Stimulated activated CD8-positive, alpha-beta memory T cell treated with anti-CD3 and anti-CD28 coated beads, Interleukin-7, amount 100 ng/mL, for 4 hours (primary cell): ENCODE results near the gene CLK2.
"Not testable (repeated sequence)": the region's sequence is repeated elsewhere in the genome, so short reads cannot be mapped to it uniquely, and the experiment has no call there.

Experiments
- DNase-seq, 2 donors: peaks; one replicate each; pipeline ENCODE4 v3.0.0-alpha.2; 2020; ENCODE audit warnings: low read depth in 2 of 2

CLK2 gene

DNA sequence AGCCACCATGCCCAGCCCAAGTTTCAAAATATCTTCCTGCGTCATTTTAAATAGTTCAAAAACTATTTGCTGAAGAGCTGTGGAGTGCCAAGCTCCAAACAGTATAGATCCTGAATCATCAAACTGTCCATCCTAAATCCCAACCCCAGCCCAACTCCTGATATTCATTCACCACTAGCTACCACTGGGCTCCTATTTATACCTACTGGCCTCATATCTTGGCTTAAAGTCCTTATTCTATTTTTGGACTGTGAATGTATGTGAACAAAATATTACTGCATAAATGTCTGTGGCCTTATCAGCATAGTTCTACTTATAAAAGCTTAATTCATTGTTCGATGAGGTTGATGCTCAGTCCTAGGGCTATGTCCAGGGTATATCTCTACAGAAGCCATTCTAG lies 5.9 kb downstream of the CLK2 start:
- no peak for DNase-seq

DNA sequence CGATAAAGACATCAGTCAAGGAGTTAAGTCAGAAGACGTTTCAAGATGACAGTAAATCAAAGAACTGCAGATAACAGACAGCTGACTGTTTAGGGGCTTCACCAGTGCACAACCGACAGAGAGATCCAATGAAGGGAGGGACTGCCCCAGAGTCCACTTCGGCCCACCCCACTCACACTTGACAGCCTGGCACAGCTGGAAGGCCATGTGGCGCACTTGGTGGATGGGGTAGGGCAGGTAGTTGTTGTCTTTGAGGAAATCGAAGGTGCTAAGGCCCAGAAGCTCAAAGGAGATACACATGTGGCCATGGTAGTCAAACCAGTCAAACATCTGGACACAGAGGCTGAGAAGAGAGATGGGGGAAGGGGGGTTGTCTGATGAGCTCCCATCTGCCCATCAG lies 6.8 kb downstream of the CLK2 start:
- DNase-seq, result no peak

DNA sequence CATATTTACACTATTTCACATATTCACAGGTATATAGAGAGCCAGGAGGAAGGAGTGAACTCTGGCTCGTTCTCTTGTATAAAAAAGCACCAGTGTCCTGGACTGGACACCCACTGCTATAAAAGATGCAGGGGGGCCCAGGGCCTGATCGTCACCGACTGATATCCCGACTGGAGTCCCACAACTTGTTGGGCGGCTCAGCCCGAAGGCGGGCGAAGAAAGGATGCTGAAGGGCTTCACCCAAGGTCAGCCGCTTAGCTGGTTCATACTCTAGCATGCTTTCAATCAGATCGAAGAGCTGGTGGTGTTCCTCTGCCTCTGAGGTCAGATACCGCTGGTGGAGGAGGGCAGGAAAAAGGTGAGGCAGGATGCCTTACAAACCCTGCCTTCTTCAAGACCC lies 10.2 kb downstream of the CLK2 start:
- no peak for DNase-seq

DNA sequence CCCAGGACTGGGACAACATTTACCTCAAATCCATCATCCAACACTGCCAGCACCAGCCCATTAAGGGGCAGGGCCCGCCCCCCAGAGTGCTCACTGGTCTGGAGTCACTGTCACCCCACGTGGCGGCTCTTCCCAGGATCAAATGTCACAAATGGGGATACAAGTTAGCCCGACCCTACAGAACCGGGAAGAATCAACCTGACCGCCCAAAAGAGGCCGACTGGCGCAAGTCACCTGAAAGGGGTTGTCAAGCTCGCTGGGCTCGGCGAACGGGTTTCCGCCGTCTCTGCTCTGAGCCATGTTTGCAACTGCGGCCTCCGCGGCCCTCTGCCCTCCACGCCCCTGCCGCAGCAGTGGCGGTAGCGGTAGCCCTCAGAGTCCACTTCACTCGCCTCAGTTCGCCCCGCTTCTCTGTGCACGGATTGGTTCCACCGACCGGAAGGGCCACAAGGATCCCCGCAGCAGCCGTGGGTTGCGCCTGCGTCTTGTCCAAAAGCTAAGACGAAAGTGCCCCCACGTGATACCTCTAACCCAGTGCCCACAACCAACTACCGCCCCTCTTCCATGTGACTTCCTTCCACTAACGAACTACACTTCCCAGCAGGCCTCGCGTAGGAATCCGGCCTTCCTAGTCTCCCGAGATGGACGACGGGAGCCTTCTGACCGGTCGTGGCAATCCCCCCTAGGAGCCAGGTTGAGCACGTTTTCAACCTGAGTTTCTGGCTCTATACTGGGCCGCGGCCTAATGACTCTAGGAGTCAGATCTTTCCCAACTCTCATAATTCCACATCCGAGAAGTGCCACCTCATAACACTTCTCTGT lies 11.2 kb downstream of the CLK2 start, which contains the start of gene SCAMP3:
SCAMP3 (minus strand) TSS at position 509 of the 822 bp plus-strand sequence; CDS start at position 300, 209 bp downstream.
- DNase-seq, result peak; percentile 82 to 85

DNA sequence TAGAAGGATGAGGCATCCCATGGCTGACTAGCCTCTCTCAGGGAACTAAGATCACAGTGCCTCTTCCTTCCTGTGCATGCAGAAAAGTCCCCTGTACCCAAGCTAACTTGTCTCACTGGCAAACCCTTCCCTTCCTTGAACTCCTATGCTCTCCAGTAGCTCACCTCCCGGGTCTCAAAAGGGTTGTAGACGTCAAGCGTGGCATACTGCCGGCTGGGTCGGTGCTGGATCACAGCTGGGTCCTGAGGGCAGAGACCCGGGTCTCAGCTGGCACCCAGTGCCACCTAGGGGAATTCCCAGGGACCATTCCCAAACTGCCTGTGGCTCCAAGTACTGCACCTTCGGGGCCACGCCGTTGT lies 11.8 kb downstream of the CLK2 start:
- no peak for DNase-seq

DNA sequence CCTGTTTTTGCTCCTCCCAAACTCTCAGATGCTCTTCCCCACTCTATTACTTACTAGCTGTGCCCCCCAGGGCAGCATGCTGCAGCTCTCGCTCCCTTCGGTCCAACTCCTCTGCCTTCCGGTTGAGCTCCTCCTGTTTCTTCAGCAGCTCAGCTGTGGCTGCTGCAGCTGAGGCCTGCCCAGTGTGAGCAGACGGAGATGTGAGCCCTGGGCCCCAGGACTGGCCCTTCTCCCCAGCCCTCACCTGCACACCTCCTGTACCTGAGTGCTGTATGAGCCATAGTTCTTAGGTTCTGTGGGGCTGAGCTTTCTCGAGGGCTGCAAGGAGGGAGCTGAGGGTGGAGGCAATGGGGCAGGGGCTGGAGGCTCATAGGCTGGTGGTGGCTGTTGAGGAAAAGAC lies 13.0 kb downstream of the CLK2 start:
- no peak for DNase-seq

DNA sequence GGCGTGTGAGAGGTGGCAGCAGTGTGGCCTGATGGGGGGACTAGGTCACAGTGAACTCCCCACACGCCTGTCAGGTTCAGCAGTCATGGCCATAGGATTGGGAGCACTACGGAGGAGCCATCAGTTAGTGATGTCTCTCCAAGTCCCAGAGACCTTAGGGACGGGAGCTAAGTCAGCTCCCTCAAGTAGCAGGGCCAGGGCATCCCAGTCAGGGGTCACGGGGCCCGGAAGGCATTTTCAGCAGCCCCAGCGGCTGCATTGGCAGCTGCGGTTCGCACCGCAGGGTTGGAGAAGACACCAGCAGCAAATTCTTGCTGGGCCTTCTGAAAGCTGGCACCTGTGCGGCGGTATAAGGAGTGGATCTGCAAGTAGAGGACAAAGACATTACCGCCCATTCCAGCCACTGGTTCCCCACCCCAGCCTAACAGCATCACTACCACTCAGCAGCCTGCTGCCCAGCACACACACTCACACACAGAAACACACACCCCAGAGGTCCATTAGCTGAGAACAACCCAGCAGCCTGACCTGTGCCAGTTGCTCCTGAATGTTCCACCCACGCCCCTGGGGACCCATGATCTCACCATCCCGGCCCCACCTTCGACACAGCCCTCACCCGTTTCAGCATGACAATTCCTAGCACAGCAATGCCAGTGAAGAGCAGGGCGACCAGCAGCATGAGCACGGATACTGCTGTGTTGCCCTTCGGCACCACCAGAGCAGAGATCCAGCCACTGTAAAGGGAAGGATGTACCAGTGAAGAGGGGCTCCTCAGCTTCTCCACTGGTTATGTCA lies 17.0 kb downstream of the CLK2 start:
- DNase-seq, result no peak

DNA sequence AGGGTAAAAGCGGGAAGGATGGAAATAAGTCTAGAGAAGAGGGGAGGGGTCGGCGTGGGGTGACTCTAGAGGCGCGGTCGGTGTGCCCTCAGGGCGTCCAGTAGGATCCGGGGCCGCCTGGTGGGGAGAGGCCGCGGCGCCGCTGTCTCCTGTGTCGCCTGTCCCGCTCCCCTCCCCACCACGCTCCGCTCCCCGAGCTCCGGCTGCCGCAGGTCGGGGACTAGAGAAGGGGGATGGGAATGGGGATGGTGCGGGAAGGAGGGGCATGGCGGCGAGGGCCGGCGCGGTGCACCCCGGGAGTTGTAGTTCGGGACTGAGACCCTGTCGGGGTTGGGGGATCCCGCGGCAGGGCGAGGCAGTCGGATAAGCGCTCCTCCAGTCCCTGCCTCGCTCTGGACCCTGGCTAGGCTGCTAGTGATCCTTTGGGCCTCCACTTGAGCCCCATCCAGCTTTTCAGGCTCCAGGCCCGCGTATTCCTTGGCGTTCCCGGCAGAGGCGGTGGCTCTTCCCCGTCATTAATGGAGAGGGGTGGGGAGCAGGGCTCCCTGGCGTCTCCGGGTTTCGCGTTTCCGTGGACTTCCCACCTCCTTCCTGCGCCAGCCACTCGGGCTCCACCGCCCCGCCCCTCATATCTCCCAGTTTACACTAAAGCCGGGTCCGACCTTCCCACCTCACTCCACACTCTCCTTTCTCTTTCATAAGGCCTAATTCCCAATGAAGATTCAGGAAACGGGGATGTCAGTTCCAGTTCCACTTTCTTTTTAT lies 17.9 kb downstream of the CLK2 start, which contains the start of gene ENTREP3:
ENTREP3 (minus strand) TSS at position 241 of the 765 bp plus-strand sequence. CDS start 606 bp downstream, outside the sequence.
- peak; percentile 51 to 67 for DNase-seq

DNA sequence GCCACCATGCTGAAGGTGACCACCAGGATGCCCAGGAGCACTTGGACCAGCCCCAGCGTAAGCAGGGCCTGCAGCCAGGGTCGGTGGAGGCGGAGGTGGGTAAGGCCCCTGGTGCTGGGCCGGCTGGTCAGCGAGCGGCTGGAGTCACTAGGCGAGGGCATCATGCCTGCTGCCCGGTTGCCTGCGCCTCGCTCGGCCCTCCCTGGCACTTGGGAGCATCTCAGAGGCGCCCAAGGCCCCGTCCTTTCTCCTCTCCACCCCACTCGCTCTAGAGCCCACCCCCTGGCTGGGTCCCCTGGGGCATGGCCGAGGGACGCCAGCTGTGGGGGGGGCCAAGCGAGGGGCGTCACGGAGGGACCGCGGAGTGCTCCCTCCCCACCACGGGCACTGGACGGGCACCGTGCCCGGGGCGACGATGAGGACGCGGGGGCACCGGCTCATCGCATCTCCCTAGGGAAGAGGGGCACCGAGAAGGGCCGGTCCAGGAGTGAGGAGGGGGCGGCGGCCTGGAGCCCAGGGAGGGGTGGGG lies 18.5 kb downstream of the CLK2 start:
- DNase-seq, result no peak

DNA sequence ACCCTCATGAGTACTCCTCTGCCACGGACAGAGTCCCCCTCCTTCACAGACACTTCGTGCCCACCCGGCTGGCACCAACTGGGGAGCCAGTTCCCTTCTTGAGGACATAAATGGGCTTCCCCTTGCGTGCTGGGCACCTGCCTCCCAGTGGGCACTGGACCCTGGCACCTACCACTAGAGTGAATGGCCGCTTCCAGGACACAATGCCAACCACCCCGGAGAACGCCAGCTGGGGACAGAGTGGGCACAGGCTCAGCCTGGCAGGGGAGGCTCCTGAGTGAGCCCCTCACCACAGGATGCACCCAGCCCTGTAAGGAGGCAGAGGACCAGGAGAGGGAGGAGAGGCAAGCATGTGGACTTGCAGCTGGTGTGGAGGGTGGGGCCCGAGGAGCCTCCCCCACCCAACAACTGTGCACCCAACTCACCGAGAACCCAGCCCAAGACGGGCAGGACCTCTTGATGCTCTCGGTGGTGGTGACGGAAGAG lies 19.0 kb downstream of the CLK2 start:
- no peak for DNase-seq

DNA sequence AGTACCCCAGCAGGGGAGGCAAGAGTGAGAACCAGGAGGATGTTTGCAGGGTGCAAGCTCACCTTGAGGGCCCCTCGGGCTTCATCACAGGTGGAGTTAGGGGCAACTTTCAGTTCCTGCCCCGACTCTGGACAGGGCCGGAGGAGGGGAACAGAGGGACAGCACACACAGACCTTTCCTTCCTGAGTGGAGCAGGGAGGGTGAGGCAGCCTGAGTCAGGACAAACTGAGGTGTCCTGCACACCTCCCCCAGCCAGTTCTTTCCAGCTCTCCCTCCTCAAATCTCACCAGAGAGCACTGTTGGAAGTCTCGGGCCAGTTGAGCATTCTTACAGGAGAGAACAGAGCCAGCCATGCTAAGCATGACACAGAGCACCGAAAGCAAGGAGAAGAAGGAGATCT lies 19.5 kb downstream of the CLK2 start:
- no peak for DNase-seq

DNA sequence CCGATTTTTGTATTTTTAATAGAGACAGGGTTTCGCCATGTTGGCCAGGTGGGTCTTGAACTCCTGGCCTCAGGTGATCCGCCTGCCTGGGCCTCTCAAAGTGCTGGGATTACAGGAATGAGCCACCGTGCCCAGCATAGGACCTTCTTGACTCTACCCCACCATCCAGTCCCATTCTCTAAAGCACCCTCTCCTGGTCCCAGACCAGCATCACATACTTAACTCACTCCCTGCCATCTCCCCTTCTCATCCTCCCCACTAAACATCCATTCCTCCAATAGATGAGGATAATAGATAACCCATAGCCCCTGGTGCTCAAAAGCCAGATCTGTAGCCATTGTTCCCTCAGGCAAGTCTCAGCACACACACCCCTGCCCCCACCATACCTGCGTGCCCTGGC lies 20.1 kb downstream of the CLK2 start:
- no peak for DNase-seq

DNA sequence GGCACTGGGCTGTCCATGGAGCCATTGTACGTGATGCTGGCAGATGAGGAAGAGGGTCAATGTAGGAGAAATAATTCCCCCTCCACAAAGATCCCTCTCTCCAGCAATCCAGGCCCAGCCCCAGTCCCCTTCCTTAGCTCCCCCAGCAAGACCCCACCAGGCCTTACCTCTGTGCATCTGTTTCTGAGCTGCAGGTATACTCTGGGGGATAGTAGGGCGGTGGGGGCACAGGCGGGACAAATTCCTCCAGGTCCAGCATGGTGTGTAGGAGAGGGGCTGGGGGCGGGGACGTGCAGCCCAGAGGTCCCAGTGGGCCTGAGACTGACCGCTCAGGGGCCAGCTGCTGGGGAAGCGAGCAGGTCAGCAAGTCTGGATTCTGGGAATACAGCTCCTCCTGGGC lies 21.7 kb downstream of the CLK2 start:
- no peak for DNase-seq

DNA sequence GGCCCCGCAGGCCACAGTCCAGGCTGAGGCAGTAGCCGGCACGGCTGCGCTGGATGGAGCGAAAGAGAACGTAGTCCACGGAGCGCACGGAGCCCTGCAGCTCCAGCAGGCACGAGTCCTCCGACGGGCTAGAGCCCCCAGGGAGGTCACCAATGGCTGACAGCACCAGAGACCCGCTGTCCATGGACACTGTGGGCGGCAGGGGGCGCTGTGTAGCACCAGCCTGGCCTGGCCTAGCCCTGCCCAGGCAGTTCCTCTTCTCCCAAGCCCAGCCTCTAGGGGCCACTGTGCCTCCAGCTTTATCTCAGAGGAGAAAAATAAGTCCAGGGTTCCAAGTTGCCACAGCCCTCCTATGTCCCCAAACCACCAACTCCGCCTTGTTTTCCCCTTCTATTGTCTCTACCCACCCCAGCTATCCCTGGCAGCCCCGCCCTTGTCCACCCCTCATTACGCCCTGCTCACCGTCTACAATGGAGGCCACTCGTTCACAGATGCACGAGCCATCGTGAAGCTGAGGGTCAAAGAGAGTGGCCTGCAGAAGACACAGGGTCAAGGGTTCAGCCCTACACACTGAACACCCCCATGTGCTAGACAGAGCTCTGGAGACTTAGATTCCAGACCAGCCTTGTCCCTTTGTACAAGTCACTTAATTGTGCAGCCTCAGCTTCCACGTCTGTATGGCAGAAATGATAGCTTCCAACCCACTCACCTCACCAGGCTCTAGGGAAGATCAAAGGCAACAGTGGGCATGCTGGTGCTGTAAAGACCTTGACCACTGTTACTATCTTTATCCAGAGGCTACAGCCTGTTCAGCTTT lies 22.5 kb downstream of the CLK2 start:
- DNase-seq, result peak; percentile 88 to 89

DNA sequence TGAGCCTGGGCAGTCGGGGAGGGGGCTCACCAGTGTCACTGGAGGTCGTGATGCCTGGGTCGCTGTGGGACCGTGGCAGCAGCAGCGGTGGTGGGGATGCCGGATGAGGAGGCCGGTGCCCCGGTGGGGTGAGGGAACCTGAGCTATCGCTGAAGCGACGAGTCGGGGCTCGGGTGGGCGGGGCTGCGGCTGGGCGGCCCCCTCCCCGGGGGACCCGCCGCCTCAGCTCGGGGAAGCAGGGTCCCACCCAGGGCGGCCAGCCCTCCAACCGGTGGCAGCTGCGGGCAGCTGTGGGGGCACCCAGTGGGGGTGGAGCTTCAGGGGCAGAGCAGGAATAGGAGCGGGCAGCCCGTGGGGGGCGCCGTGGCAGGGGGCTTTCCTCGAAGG lies 23.1 kb downstream of the CLK2 start:
- DNase-seq, result no peak

DNA sequence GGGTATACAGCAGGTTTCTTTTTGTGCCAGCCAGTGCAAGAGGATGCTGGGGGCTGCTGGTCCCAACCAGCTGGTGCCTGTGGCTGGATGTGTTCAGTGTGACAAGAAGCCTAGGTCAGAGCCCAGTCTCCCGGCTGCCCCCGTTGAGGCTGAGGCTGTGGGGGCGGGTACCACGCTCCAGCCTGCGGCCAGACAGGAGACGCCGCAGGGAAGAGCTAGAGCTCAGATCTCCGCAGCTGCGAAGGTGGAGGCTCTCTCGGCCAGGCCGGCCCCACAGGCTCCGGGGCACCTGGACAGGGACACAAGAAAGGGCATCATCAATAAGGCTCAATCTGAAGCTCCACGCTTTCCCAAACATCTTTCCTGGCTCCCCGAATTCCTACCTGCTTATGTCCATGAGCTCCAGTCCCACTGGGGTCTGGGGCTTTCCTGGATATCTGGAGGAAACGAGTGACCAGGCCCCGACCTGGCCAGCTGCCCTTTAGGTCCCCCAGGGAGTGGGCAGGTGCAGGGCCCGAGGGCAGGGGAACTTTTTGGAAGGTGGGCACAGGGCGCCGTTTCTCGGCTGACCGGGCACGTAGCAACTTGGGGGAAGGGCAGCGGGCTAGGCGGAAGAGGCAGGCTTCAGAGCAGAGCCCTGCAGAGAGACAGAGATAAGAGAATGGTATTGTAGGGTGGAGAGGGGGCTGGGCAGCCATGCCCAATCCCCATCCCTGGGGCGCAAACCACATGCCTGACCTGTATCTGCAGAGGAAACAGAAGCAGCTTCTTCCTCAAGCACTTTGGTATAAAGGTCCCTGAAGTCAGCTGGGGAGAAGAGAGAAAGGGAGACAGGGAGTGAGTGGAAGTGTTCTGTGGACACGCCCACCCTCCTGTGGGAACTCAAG lies 25.4 kb downstream of the CLK2 start:
- no peak for DNase-seq

DNA sequence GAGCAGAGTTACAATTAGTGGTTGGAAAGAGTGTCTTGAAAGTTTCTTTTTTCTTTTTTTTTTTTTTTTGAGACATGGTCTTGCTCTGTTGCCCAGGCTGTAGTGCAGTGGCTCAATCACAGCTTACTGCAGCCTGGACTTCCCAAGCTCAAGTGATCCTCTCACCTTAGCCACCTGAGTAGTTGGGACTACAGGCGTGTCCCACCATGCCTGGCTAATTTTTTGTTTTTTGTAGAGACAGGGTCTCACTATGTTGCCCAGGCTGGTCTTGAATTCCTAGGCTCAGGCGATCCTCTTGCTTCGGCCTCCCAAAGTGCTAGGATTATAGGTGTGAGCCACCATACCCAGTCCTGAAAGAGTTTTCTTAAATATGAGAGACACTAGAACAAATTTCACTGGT lies 26.5 kb downstream of the CLK2 start:
- DNase-seq, result not testable (repeated sequence)

DNA sequence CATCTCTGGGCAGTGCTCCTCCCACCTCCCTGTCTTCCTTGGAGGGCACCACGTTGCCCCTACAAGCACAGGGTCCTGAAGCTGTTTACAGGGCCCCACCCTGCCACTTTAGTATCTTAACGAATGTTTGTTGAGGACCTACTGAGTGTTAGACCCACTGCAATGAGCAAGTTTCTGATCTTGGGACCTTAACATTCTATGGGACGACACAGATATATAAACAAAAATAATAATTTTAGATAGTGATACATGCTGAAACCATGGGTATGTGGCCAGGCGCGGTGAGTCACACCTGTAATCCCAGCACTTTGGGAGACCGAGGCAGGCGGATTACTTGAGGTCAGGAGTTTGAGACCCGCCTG lies 28.2 kb downstream of the CLK2 start:
- no peak for DNase-seq

DNA sequence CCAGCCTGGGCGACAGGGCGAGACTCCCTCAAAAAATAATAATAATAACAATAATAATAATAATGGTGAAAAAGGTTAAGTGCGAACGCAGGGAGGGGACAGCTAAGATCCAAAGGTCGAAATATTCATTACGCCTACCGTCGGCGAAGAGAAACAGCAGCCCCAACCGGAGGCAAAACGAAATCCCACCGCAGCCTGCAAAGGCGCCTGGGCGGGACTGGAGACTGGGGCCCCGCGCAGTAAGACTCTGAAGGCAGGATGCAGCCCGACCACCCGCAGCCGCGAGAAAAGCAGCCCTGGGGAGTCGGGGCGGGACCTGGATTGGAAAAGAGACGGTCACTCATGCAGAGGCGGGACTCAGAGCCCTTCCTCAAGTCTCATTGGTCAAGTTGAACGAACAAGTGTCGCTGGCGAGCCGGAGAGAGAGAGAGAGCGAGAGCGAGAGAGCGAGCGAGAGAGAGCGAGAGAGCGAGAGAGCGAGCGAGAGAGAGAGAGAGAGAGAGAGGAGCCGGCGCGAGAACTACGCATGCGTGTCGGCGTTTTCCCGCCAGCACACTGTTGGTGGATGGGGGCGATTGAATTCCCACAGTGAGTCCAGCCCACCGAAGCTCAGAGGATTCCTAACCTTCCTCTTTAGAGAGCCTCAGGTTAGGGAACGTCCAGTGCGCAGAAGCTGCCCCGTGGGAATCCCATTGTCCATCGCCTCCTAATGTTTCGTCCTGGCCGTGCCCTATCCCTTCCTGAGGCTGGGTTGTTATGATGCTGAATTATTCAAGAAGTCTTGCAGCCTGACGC lies 28.7 kb downstream of the CLK2 start:
- peak; percentile 87 to 91 for DNase-seq
